SK-N-SH (cell line): ENCODE results near the gene CYS1. TPM values are rescaled to one million over a fixed set of nuclear protein-coding genes. Genes with fewer than 3 reads are reported as not detected.

Source experiments
- CTCF ChIA-PET: fragments of 300-600, 350-600 bp; formaldehyde crosslinking; extraction: SDS; loops from one replicate; lab custom pipeline; 2021; lab: Yijun Ruan, JAX
- POLR2A ChIA-PET: fragments of 350-600 bp; sonication (Branson Sonifier 250); formaldehyde crosslinking; extraction: SDS; loops from one replicate; lab custom pipeline; 2020; ENCODE audit warnings: antibody characterized with exemption, inconsistent platforms; lab: Yijun Ruan, JAX
- DNase-seq: peaks from one replicate; pipeline ENCODE4 v3.0.0; 2012
- H2AFZ ChIP-seq: fragments of 200-600 bp; sonication (generic); 2 replicates; pipeline ENCODE4 v1.8.1; 2016; ENCODE audit warnings: antibody characterized with exemption, mild to moderate bottlenecking, low read depth
- H3F3A ChIP-seq: fragments of 200-600 bp; sonication (generic); replicated peaks from 2 replicates; pipeline ENCODE3; 2016; ENCODE audit warnings: antibody characterized with exemption, mild to moderate bottlenecking; ENCODE audit not compliant: insufficient read depth
- H3K27ac ChIP-seq, 2 experiments: fragments of 200-500 bp in 1 of 2; fragments of 200-600 bp in 1 of 2; sonication (Bioruptor generic) in 1 of 2; sonication (generic), shearing (Covaris generic) in 1 of 2; 2 replicates each; pipeline versions ENCODE4 v1.5.1 to v1.6.1; 2014 to 2016; ENCODE audit warnings: low read depth in 2 of 2, inconsistent platforms in 1 of 2, low read length in 1 of 2, mild to moderate bottlenecking in 1 of 2, mixed read lengths in 1 of 2
- H3K27me3 ChIP-seq: fragments of 200-600 bp; sonication (generic), shearing (Covaris generic); 2 replicates; pipeline ENCODE4 v1.6.1; 2016; ENCODE audit warnings: mixed run types; ENCODE audit not compliant: insufficient read depth
- H3K36me3 ChIP-seq, 2 experiments: fragments of 200-500 bp in 1 of 2; fragments of 200-600 bp in 1 of 2; sonication (Bioruptor generic) in 1 of 2; sonication (generic) in 1 of 2; replicated peaks in 1 of 2; 2 replicates each; pipeline versions ENCODE3 to v1.5.1; 2014 to 2016; ENCODE audit warnings: low read length in 1 of 2, mild to moderate bottlenecking in 1 of 2; ENCODE audit not compliant: insufficient read depth in 2 of 2, control insufficient read depth in 1 of 2
- H3K4me1 ChIP-seq, 2 experiments: fragments of 200-500 bp in 1 of 2; fragments of 200-600 bp in 1 of 2; sonication (Bioruptor generic) in 1 of 2; sonication (generic), shearing (Covaris generic) in 1 of 2; 2 replicates each; pipeline versions ENCODE4 v1.5.1 to v1.6.1; 2014 to 2016; ENCODE audit warnings: low read depth in 1 of 2, low read length in 1 of 2, mixed run types in 1 of 2; ENCODE audit not compliant: insufficient read depth in 2 of 2, control insufficient read depth in 1 of 2
- H3K4me2 ChIP-seq: fragments of 200-600 bp; sonication (generic), shearing (Covaris generic); 2 replicates; pipeline ENCODE4 v1.6.1; 2017; ENCODE audit warnings: mixed run types
- H3K4me3 ChIP-seq, 2 experiments: fragments of 200-500 bp in 1 of 2; fragments of 200-600 bp in 1 of 2; sonication (Bioruptor generic) in 1 of 2; sonication (generic), shearing (Covaris generic) in 1 of 2; 2 replicates each; pipeline versions ENCODE4 v1.5.1 to v1.8.1; 2014 to 2016; ENCODE audit warnings: low read depth in 2 of 2, inconsistent platforms in 1 of 2, low read length in 1 of 2, mild to moderate bottlenecking in 1 of 2, mixed read lengths in 1 of 2, moderate library complexity in 1 of 2
- H3K79me2 ChIP-seq: fragments of 200-600 bp; sonication (generic); 2 replicates; pipeline ENCODE4 v1.8.1; 2017; ENCODE audit warnings: mild to moderate bottlenecking; ENCODE audit not compliant: insufficient read depth
- H3K9ac ChIP-seq: fragments of 200-600 bp; sonication (generic); 2 replicates; pipeline ENCODE4 v1.6.1; 2017; ENCODE audit warnings: mixed run types
- H3K9me2 ChIP-seq: fragments of 200-600 bp; sonication (generic); 2 replicates; pipeline ENCODE4 v1.6.1; 2017; ENCODE audit warnings: mixed run types
- H3K9me3 ChIP-seq: fragments of 200-600 bp; sonication (generic); 2 replicates; pipeline ENCODE4 v1.6.1; 2017; ENCODE audit warnings: mixed run types, mild to moderate bottlenecking, moderate library complexity
- H4K20me1 ChIP-seq: fragments of 200-600 bp; sonication (generic); 2 replicates; pipeline ENCODE4 v1.6.1; 2017; ENCODE audit warnings: mild to moderate bottlenecking, mixed run types; ENCODE audit not compliant: insufficient read depth
- ELF1 ChIP-seq: IDR thresholded peaks from 2 replicates; pipeline ENCODE4 v1.4.0; 2012
- EZH2phosphoT487 ChIP-seq: fragments of 200-600 bp; sonication (generic); IDR thresholded peaks from 2 replicates; pipeline ENCODE4 v1.6.1; 2017; ENCODE audit warnings: low read depth, mixed run types, mild to moderate bottlenecking, antibody characterized with exemption, moderate library complexity, borderline replicate concordance
- FOSL2 ChIP-seq: IDR thresholded peaks from 2 replicates; pipeline ENCODE4 v1.4.0; 2012; ENCODE audit warnings: low read depth, mild to moderate bottlenecking, moderate library complexity, borderline replicate concordance
- FOXJ3 ChIP-seq: sonication (generic); formaldehyde crosslinking; IDR thresholded peaks from 2 replicates; pipeline ENCODE4 v1.5.1; 2020; ENCODE audit warnings: mild to moderate bottlenecking, missing genetic modification reagents
- GATA2 ChIP-seq: sonication (generic); formaldehyde crosslinking; IDR thresholded peaks from 2 replicates; pipeline ENCODE4 v1.5.0; 2020; ENCODE audit warnings: mild to moderate bottlenecking, missing genetic modification reagents
- NFIC ChIP-seq: IDR thresholded peaks from 2 replicates; pipeline ENCODE4 v1.4.0; 2012; ENCODE audit warnings: borderline replicate concordance
- NRF1 ChIP-seq: IDR thresholded peaks from 2 replicates; pipeline ENCODE4 v1.6.1; 2012; ENCODE audit warnings: low read depth, mild to moderate bottlenecking, low read length
- PBX3 ChIP-seq: IDR thresholded peaks from 2 replicates; pipeline ENCODE4; 2012
- RCOR1 ChIP-seq: fragments of 150-350 bp; IDR thresholded peaks from 2 replicates; pipeline ENCODE4 v1.6.1; 2017; ENCODE audit warnings: antibody characterized with exemption, low read length
- REST ChIP-seq: IDR thresholded peaks from 2 replicates; pipeline ENCODE4 v1.6.1; 2012; ENCODE audit warnings: mild to moderate bottlenecking, low read depth, low read length, moderate library complexity
- SMC3 ChIP-seq: IDR thresholded peaks from 2 replicates; pipeline ENCODE4 v1.6.1; 2012; ENCODE audit warnings: low read depth, low read length, improper control_type of control experiment
- TAF1 ChIP-seq: IDR thresholded peaks from 2 replicates; pipeline ENCODE4 v1.6.1; 2012; ENCODE audit warnings: low read depth, mild to moderate bottlenecking, low read length, moderate library complexity, borderline replicate concordance
- TCF12 ChIP-seq: IDR thresholded peaks from 2 replicates; pipeline ENCODE4 v1.4.0; 2012
- USF1 ChIP-seq: IDR thresholded peaks from 2 replicates; pipeline ENCODE4 v1.4.0; 2012; ENCODE audit warnings: low read depth, borderline replicate concordance
- YY1 ChIP-seq: IDR thresholded peaks from 2 replicates; pipeline ENCODE4 v1.4.0; 2012; ENCODE audit warnings: low read depth, mild to moderate bottlenecking
- WGBS: methylation state at CpG from one replicate; pipeline ENCODE4 v1.1.6; 2017; ENCODE audit warnings: low lambda C conversion rate; 5-methylcytosine and 5-hydroxymethylcytosine counted together
- polyA plus RNA-seq, 3 experiments: library from polyadenylated mRNA; depleted of rRNA; stranded (reverse); fragments of >200 nt; gene quantifications; 2 replicates each; pipeline ENCODE4 v1.2.3, GENCODE V29; 2012
- TF ChIP-seq, protein P1 (sequence below): IDR thresholded peaks from 2 replicates; pipeline ENCODE4 v1.4.0; 2012; ENCODE audit warnings: low read depth
- TF ChIP-seq, protein P2 (sequence below): fragments of 150-350 bp; IDR thresholded peaks from 2 replicates; pipeline ENCODE4 v1.6.1; 2017; ENCODE audit warnings: antibody characterized with exemption, low read length, low read depth, borderline replicate concordance

CYS1 gene
- polyA plus RNA-seq, 1 of the 3 experiments (the other 2 are of a cell fraction), result 1.2 TPM

GRCh38 chr2:10089565-10090190 lies 9.5 kb upstream of the CYS1 start:
- Histone ChIP-seq H3K9ac (no peak overlapping the region), H2AFZ (no peak overlapping the region), H3F3A (no peaks in the 10 kb centered on the region), H3K27me3 (no peaks in the 10 kb centered on the region; the same call in 1 of the 2 replicates), H3K27ac (no peak overlapping the region)
- DNase-seq, result no peak
- CTCF ChIA-PET, result interaction anchor here (1.0 to 36.2 kb wide), 7 partner anchors 7 to 345 kb away, joined by 3 to 946 read pairs (median 4); partner anchors contain the start of gene CYS1
- TF ChIP-seq FOSL2 (no peak), NRF1 (no peak), YY1 (no peak), USF1 (no peak), ELF1 (no peak), REST (no peak), GATA2 (CRISPR knock-in tag) (no peak), TAF1 (no peak), SMC3 (no peak), TCF12 (no peak), EZH2phosphoT487 (no peak), FOXJ3 (CRISPR knock-in tag) (no peak), RCOR1 (no peak), PBX3 (no peak), NFIC (no peak)
- TF ChIP-seq, protein P1, sequence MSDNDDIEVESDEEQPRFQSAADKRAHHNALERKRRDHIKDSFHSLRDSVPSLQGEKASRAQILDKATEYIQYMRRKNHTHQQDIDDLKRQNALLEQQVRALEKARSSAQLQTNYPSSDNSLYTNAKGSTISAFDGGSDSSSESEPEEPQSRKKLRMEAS, result no peak
- TF ChIP-seq, protein P2, sequence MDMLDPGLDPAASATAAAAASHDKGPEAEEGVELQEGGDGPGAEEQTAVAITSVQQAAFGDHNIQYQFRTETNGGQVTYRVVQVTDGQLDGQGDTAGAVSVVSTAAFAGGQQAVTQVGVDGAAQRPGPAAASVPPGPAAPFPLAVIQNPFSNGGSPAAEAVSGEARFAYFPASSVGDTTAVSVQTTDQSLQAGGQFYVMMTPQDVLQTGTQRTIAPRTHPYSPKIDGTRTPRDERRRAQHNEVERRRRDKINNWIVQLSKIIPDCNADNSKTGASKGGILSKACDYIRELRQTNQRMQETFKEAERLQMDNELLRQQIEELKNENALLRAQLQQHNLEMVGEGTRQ, result no peak
- TF ChIP-seq, all 33 proteins: peak for 0
- Histone ChIP-seq H3K36me3 (no peaks in the 10 kb centered on the region), H3K4me2 (no peak overlapping the region), H3K9me3 (no peaks in the 10 kb centered on the region), H4K20me1 (no peaks in the 10 kb centered on the region), H3K4me3 (no peak overlapping the region), H3K4me1 (peaks cover 0 to 12% of the 10 kb centered on the region in 2 experiments; a peak in 1 of 4 replicates), H3K79me2 (no peaks in the 10 kb centered on the region), H3K9me2 (no peaks in the 10 kb centered on the region)
- POLR2A ChIA-PET, result interaction anchor here (1.0 kb wide), 1 partner anchor 29 kb away, joined by 3 read pairs; no protein-coding TSS in a partner anchor
- WGBS, result 55% methylated on average over 5 of the region's 5 CpGs
